Kidney capillary endothelial cell (primary cell): Measurements from ENCODE around the gene RELN.

Source experiments
- DNase-seq: peaks from one replicate; pipeline ENCODE4 v3.0.0-alpha.2; 2018; ENCODE audit warnings: low spot score

RELN gene

DNA sequence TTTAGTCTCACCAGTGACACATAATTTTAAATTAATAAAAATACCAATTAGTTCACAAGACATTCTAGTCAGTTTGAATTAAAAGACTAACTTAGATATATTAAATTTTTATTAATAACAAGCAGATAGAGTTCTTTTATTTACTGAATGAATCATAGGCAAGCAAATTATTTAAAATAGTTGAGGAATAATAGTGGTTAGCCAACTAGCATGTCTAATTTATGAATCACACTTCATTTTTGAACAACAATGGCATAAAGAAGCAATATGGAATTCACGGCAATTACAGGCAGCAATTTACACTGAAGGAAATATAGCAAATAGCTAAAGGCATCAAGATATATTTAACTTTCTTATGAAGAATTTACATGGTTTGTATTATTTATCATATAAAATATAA, 356.5 kb downstream of the RELN start:
- peak; percentile 16 for DNase-seq

DNA sequence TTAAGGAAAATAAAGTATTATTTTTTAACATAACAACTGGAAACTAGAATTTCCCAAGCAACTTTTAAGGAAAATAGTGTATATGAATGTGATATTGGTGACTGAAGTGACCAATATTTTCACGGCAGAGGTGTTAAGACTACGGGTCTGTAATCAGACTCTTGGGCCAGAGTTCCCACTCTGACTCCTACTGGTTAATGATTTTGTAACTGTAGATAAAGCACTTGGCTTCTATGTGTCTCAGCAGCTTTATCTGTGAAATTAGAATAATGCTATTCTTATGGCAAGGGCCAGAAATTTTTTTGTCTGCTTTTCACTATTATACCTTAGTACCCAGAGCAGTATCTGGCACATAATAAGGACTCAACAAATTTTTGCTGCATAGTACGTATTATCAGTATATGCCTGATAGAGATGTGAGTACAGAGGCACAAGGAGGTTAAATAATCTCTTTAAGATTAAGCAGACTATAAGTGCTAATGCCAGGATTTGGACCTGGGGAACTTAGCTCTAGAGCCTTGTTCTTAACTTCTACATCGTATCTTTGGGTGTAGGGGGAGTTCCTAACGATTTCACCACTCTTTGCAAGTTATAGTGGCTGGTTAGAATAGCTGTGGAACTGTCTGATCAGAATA, 357.3 kb downstream of the RELN start:
- DNase-seq, result no peak

DNA sequence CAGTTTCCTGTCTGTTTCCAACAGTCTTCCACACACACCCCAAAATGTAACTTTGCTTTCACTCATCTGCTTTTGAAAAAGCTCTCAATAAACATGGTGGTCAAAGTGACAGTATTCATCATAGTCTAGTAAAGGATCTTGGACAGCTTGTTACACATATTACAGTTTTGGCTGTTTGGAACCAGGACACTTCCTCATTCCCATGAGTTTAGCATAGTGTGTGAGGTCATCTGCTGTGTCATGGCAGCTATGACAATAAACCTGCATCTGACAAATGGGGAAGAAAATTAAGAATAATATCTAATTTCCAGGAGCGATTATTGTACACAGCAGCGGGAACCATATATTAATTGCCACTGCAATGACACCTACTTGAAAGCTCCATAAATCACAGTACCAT, 359.1 kb downstream of the RELN start:
- no peak for DNase-seq

DNA sequence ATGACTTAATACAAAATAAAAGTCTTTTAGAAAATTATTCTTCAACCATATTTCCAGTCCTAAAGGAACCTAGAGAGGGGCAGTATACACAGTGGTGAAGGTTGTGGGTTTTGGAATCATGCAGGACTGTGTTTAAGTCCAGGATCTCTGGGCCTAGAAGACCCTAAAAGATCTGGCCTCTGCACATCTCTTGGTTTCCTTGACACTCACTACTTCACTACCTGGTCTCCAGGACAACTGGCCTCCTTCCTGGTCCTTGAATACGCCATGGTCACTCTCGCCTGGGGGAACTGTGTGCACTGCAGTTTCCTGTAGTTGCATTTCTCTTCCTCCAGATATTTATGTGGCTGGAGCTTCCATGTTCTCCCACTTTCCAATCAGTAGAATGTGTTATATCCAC, 360.7 kb downstream of the RELN start:
- DNase-seq, result no peak

DNA sequence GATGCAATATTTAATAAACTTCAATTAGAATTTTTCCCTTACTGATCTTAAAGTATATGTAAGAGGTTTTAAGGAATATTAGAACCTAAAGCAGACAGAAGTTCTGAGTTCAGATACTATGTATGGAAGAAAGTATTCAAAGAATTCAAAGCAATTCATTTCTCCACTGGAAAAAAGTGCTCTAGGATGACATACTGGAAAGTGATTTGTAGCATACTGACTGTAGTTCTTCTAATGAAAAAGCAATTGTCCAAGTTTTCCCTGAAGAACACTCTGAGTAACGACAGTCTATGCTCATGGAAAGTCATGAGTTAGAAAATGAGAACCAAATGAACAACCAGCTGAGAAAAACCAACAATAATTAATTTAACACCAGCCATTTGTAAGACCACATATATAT, 362.7 kb downstream of the RELN start:
- DNase-seq, result no peak

DNA sequence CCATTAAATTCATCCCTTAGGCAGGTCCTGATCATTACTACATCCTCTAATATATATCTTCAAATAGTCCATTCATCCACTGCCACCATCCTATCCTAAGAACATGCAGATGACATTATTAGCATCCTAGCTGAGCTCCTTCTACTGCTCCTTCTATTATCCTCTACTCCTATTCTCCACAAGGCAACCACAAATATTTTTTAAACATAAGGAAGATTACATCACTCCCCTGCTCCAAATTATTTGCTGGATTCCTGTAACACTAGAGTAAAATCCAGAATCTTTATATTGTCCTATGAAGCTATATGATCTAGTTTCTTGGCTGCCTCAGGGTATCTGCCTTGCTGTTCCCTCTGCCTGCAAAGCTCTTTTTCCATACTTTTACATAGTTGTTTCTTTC, 367.2 kb downstream of the RELN start:
- no peak for DNase-seq

DNA sequence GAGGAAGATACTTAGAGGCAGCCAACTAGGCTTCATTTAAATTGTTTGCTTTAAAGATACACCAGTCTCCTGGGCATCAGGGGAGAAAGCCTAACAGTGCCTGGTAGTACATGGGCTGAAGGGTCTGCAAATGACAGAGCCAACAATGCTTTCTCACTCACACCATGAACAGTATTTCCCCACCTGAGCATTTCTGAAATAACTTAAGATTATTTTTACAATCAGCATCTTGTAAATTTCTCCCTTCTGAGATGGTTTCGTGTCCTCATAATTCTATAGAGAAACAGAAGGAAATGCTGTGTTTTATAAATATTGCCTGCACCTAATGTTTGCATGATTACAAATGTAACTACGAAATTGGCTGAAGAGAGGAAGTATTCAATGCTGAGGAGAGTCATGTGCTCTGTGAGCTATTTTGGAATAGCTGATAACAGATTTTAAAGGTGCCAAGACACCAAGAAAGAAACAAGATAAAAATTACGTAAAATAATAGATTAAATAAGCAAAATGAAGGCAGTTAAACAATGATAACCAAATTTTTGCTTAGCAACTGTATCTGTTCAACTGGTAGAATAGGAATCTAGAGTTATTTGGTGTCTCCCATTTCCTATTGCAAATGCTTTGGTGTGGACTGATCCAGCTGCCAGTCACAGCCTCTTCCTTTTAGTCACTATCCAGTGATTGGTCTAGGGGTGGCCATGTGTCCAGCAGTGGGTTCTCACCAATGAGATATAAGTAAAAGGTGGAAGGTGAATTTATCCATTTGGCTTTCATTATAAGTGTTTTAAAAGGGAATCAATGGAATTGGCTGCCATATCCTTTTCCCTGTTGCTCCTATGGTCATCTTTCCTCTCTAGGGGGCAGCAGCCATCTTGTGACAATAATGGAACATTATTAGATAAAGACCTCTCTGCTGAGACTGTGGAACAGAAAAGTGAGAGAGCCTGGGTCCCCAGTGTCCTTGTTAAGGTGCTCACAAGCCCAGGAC, 375.5 kb downstream of the RELN start:
- DNase-seq, result no peak

DNA sequence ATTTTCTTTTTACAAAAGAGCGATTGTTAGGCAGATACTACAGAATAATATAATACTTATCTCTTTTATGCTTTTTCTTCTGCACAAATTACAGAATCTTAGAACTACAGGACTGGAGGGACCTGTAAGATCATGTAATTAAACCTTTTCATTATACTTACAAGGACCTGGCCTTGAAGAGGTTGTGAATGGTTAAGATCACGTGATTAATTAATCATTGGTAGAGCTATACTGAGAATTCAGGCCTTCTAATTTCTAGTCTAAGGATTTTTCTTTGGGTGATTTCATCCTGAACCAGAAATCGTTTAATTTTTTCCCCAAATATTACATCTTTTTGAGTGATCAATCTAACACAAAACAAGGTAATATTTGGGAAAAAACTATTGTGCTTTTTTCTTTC, 379.7 kb downstream of the RELN start:
- no peak for DNase-seq

DNA sequence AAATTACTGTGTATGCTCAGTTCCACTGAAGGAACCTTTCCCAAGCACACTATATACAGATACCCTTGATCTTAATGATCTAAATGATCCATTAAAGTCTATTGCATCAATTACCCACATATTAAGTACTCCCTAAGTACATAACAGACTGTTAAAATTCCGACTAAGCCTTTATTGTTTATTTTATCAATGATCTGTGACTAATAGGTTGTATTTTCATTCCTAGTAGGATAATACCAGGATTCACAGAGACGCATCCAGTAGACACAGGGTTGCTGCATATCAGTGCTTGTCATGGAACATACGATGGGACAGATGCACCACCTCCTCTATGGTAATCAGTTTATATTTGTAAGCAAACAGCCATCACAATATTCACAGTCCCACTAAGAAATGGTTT, 383.8 kb downstream of the RELN start:
- DNase-seq, result no peak

DNA sequence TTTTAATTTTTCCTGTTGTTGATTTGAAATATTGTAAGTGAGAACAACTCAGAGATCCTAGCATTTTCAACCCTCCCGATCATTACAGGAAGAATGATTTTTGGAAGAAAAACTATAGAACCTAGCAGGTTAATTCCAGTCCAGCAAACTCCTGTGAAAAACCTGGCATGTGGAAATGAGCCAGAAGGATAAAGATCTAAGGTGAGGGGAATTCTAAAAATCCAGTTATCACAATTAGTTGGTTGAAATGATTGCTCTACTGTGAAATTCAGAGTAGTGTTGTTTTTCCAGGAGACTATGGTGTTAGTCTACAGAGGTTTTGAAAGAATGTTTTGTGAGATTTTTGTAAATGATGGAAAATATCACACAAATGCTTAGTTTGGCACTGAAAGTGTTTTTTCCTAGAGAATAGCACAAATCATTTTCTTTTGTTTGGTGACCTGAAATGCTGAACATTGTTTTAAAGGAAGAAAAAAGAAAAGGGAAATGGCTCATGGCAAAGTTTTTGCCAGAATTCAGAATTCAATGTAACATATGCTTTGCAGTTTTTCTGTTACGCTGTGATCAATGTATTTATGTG, 391.0 kb downstream of the RELN start:
- no peak for DNase-seq

DNA sequence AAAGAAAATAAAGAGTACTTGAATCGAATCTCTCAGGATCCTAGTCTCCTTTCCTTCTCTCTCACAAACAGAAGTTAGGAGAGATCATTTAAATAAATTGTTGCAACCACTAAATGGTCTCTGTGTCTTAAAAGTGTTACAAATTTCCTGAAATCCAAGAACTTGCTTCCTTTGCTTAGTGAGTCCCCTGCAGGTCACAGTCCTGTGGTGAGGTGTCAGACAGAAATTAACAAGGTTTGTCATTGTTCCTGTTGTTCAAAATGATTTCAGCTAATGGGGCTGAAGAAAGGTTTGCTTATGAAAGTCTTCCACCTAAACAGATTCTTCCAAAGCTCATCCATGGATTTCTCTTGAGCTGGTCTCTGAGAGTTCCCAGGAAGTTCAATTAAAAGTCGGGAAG, 391.9 kb downstream of the RELN start:
- no peak for DNase-seq

DNA sequence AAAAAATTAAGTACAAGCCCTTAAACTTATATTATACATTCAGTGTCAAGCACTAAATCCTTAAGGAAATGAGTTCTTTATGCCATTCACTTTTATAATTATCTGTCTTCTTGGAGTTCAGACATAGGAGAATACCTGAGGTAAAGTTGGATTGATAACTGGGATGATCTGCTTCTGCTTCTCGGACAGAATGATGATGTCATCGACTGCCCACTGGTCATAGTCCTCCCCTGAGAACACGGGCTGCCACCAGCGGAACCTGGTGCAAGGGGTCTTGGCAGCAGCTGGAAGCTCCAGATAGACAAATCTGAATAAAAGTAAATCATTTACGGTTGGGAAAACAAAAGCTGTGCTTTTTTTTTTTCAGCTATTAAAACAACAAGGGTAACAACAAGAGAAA, 395.3 kb downstream of the RELN start:
- DNase-seq, result no peak

DNA sequence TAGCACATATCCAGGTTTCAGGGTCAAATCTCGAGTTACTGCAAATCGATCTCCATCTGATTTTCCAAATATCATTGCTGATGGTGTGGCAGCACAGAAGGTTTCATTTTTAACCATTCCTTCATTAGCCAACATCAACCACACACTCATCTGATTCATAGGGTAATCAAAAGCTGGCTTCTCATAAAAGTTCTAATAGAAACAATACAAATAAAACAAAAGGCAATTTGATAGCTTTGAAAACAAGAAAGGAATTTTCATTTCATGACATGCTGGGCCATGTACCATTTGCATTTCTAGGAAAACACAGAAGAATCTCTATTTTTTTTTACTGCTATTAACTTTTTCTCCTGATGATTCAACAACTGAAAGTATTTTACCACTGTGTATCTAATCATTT, 395.8 kb downstream of the RELN start:
- DNase-seq, result no peak

DNA sequence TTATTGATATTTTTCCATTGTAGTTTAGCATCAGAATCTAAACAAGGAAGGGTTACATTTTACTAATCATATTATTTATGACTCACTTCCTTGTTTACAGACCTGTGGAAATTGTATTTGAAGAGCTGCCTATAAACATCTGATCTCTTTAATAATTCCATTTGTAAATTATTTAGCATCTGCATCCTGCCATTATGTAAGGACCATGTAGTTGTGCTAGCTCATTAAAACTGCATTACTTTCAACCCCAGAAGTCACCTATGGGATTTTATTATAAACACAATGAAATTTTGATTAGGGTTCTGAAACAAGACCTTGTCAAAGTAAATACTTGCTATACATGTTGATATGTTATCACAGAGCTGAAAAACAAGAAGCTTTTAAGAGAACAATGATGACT, 396.6 kb downstream of the RELN start:
- no peak for DNase-seq

DNA sequence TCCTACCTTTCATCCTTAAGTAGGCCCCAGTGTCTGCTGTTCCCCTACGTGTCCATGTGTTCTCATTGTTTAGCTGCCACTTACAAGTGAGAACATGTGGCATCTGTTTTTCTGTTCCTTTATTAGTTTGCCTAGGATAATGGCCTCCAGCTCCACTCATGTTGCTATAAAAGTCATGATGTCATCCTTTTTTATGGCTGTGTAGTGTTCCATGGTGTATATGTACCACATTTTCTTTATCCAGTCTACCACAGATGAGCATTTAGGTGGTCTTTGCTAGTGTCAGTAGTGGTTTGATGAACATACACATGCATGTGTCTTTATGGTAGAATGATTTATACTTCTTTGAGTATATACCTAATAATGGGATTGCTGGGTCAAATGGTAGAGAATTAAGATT, 397.3 kb downstream of the RELN start:
- no peak for DNase-seq

DNA sequence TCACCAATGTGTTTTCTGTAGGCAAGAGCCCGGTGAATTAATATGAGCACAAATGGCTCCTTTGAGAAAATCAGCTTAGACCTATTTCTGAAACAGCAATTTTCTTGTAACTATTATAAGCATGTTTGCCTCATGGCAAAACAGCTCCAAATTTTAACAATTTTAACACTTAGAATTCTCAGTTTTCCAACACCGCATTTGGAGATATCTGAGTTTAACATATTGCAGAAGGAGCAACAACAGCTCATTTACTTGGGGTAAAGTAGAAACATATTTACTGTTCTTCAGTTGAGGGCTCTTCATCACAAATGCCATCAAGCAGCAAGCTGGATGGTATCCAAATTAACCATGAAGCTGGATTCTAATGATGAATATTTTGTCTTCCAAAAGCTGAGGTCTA, 409.4 kb downstream of the RELN start:
- DNase-seq, result no peak

DNA sequence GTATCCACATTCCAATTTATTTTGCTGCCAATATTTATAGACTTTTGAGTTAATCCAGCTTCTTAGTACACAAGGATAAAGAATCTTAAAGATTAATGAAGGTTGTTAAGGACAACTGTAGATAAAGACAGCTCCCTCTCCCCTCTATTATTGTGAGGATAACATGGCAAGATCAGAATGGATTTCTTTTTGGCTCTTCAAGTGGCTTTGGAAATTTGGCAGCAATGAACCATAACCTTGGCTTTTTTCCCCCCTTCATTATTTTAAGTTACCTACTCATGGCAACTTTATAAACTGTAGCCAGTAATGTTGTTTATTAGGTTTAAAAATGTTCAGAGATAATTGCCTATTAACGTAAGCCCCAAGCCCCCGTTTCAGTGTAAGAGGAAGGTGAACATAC, 412.4 kb downstream of the RELN start:
- DNase-seq, result no peak

DNA sequence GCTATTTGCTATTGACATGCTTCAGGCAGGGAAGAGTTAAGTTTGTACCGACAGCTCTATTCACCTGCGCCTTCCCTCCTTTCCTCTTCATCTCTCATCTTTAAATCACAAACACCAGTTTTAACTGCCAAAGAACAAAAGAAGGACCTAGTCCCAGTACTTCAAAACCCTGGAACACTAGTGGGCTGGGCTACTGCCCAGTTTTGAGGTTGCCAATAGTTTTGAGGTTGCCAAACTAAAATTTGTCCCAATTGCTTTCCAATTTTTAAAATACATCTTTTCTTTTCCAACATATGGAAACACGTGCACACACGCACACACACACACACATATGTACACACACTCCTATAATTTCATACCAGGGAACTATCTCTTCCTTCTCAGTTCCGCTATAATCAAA, 412.8 kb downstream of the RELN start:
- no peak for DNase-seq

DNA sequence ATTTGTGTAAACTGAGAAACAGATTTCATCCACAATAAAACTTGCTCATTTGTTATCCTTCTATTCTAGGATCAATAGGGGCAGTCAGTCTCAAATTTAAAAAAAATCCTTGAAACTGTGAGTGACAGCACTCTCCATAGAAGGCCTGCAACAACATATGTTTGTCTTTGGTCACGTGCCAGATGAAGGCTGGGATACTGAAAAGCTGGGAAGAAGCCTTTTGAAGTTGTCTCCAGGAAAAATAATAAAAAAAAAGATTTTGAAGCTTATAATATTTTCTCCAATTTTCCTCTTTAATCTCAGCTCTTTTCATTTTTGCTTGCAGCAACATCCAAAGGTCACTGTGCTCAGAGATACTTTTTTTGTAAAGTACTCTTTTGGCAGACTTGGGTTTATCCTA, 414.9 kb downstream of the RELN start:
- DNase-seq, result no peak

DNA sequence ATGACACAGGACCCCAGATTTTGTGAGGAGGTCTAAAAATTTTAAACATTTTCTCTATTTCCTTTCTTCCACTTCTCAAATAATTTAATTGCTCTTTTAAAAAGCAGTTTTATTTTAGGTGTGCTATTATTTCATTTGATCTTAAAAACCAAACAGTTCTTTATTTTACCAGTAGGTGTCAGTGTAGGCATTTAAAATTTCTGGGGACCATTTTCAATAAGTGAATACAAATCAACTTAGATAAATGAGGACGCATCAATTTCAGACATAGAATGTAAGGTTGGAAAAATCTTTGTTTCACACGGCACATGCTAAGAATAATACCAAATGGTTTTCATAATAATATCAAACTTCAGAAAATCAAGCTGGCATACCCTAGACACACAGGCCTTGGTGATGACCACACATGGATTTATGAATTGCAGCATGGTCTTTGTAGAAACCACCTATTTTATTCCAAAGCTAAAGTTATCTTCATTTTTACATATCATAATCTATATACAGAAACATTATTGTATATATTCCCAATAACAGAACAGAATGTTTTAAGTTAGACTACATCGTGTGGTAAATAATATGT, 415.9 kb downstream of the RELN start:
- DNase-seq, result peak; percentile 58

DNA sequence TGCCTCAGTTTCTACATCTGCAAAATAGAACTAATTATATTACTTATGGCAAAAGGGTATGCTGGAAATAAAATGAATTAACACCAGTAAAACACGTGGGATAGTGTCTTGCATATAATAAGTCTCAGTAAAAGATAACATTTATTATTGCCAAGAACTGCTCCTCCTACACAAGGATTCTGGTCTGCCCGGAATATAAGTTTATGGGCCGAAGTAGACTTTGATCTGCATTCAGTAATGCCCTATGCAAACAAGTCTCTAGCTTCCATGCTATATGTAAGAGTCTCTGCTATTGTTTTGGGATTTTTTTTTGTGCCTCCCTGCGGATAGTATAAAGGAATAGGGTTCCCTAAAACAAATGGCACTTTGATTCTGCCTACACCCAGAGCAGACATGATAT, 417.9 kb downstream of the RELN start:
- no peak for DNase-seq

DNA sequence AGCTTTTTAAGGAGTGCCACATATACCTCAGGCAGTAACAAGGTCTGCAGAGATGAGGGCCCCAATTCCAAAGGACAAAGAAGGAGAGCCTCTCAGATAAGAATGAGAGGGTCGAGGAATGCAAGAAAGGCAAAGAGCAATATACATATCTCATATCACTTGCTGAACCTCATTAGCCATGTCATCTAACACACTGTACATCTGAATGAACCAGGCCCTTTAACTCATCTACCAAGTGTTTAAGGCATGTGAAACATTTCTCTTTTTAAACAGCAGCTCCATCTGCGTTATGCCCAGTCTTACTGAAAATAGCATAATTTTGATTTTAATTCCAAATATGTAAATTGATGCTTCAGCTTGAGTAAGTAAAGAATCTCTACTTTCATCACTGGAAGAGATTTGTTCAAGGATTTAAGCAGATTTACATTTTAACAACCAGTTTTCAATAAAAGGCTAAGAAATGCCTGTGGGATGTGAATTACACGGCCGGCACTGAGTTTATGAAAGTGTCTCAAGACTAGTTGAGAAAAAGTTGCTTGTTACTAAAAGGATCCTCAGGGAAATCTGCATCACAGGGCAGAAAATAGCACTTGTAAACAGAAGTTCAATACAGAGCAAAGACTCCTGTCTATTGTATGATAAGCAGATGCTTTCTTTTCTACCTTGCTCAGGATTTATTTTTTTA, 419.7 kb downstream of the RELN start:
- no peak for DNase-seq
